ENCODE measurements around the gene ZNF331.

Gene ZNF331

GRCh38 chr19:53624771-53625545 is 87.0 kb downstream of the ZNF331 start:
- no peak for DNase-seq (ENCODE audit: low read depth, low spot score)
- in situ Hi-C loops (cut with HindIII; ENCODE audit: low sequenced_read_pairs), result no loop called here
- no peak for TF ChIP-seq CTCF (IDR thresholded peaks at IDR 0.05; ENCODE audit: low read depth, low read length)

GRCh38 chr19:53626486-53626885 is 88.5 kb downstream of the ZNF331 start:
- no peak for DNase-seq (ENCODE audit: low read depth, low spot score)
- TF ChIP-seq CTCF (IDR thresholded peaks at IDR 0.05; ENCODE audit: low read depth, low read length), result no peak
- H3K4me3 ChIP-seq (ENCODE audit: low read depth, low read length), result no peak overlapping the region
- in situ Hi-C loops (cut with HindIII; ENCODE audit: low sequenced_read_pairs), result no loop called here

More at GRCh38 chr19:53624771-53625545, 87.0 kb downstream of the ZNF331 start:
- no peak overlapping the region for H3K4me3 ChIP-seq (ENCODE audit: low read depth, low read length)

- H3K4me3 ChIP-seq (ENCODE audit: low read depth, low read length), result no peak overlapping the region
- TF ChIP-seq CTCF (IDR thresholded peaks at IDR 0.05; ENCODE audit: low read depth, low read length), result no peak
- no peak for DNase-seq (ENCODE audit: low read depth, low spot score)
- in situ Hi-C loops (cut with HindIII; ENCODE audit: low sequenced_read_pairs), result no loop called here
Measured at GRCh38 chr19:53626976-53627375, 89.0 kb downstream of the ZNF331 start.
